GM12872 (cell line): ENCODE results near the gene PDZD2.

Experiments used
- TF ChIP-seq, protein P1 (sequence below): IDR thresholded peaks from 3 replicates; pipeline ENCODE4 v1.5.1; 2011; ENCODE audit warnings: low read depth, mild to moderate bottlenecking, low read length, moderate library complexity; ENCODE audit not compliant: insufficient read depth

The PDZD2 gene

DNA sequence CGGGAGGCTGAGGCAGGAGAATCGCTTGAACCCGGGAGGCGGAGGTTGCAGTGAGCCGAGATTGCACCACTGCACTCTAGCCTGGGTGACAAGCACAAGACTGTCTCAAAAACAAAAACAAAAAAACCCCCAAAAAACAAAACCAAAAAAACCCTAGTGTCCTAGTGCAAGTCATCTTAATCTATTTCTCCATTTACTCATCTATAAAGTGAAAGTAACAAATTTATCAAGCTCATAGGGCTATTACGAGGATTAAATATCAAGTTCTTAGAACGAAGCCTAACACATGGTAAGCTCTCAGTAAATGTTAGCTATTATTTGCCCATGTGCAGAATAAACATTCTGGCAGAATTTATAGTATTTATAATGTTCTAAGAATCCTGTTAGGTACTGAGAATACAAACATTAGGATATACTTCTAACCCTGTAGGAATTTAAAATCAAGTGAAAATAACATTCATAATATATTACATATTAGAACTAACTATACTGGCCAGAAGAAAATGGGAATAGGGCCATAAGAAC, 490.2 kb downstream of the PDZD2 start:
- TF ChIP-seq, protein P1, sequence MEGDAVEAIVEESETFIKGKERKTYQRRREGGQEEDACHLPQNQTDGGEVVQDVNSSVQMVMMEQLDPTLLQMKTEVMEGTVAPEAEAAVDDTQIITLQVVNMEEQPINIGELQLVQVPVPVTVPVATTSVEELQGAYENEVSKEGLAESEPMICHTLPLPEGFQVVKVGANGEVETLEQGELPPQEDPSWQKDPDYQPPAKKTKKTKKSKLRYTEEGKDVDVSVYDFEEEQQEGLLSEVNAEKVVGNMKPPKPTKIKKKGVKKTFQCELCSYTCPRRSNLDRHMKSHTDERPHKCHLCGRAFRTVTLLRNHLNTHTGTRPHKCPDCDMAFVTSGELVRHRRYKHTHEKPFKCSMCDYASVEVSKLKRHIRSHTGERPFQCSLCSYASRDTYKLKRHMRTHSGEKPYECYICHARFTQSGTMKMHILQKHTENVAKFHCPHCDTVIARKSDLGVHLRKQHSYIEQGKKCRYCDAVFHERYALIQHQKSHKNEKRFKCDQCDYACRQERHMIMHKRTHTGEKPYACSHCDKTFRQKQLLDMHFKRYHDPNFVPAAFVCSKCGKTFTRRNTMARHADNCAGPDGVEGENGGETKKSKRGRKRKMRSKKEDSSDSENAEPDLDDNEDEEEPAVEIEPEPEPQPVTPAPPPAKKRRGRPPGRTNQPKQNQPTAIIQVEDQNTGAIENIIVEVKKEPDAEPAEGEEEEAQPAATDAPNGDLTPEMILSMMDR, result no peak

DNA sequence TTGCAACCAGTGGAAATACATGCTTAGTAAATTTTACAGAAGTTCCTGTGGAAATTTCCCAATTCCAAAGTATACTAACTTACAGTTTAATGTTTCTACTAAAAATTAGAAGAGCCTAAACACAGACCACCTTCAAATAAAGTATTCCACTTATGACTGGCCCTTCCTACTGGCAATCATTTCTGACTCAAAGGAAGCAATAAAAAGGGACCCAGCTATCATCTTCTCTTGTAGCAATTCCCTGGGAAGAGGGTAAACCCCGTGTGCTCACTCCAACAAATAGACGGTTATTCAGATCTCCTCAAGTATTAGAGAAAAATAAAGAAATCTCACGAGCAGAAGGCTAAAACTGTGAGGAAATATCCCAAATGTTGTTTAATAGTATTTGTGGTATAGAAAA, 491.9 kb downstream of the PDZD2 start:
- TF ChIP-seq, protein P1, result no peak

DNA sequence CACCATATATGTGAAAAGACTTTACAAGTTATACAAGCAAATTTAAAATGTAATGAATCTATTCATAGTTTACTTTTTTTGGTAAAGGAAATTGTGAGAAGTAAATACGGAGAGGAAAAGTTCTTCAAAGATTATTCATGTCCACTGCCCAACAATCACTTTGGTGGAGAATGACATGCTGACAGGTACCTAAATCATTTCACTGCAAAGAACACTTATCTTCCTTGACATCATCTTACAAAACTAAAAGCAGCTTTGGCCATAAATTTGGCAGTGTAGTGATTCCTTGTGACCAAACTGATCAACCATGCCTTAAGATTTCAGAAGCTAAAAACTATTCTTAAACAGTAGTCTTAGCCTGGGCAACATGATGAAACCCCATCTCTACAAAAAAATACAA, 492.7 kb downstream of the PDZD2 start:
- TF ChIP-seq, protein P1, result no peak

- TF ChIP-seq, protein P1, result no peak
These were observed 493.8 kb downstream of the PDZD2 start for GRCh38 chr5:32132757-32133156.

DNA sequence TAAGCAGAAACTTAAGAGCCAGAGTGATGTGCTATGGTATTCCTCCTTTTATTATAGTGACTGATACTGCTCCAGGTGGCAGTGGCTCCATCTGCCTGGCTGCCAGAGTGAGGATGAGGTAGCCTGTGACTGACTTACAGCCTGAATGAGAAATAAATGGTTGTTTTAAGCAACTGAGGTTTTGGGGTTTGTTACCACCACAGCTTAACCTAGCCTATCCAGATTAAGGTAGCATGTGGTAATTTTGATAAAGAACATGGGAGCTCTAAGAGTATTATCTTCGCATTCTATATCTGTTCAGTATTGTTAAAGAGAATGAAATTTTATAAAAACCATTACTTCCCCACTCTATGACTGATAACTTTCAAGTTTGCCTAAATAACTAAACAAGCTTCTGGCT, 496.2 kb downstream of the PDZD2 start:
- TF ChIP-seq, protein P1, result no peak

- TF ChIP-seq, protein P1, result no peak
These were observed 497.4 kb downstream of the PDZD2 start for GRCh38 chr5:32136342-32136741.

DNA sequence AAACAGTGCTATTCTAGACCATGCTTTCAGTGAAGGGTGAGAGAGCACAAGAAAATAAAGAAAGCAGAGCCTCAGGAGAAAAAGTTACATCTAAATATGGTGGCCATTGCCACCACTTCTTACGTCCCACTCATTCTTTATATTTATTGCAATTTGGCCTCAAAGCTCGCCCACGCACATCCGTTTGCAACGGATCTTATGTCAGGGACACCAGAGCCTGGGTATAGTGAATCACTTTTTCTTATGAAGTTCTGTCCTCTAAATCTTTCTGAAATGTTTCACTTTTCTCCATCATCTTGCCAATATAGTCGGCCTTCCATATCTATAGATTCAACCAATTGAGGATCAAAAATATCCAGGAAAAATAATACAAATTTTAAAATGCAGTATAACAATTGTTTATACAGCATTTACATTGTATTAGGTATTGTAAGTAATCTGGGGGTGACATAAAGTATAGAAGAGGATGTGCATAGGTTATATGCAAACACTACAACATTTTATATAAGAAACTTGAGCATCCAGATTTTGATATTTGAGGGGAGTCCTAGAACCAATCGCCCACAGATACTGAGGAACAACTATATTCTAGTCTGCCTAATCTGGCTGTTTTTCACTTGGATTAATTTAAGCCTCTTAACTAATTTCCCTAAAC, 500.0 kb downstream of the PDZD2 start:
- TF ChIP-seq, protein P1, result no peak
